Measurements from ENCODE around the gene RNASEH1. TPM values are rescaled to one million over a fixed set of nuclear protein-coding genes. Genes with fewer than 3 reads are reported as not detected.

RNASEH1 gene
- total and polyA plus RNA-seq, 2 of the 8 experiments (the other 6 are each of a cell fraction or from before 2014, with no cell fraction given) = 11.7 to 42.7 TPM

GRCh38 chr2:3543023-3543683 is 15.0 kb downstream of the RNASEH1 start (continued):
- no peak for TF ChIP-seq TAF7 (optimal IDR thresholded peaks at IDR 0.05; ENCODE audit: borderline replicate concordance, low read depth, low read length)
- no peak for TF ChIP-seq CHD2 (IDR thresholded peaks at IDR 0.05; ENCODE audit: low read length)
- no peak for TF ChIP-seq RNF2 (IDR thresholded peaks at IDR 0.05; ENCODE audit: borderline replicate concordance, low read depth, low read length, missing control alignments, poor library complexity, severe bottlenecking)
- TF ChIP-seq SIX5 (IDR thresholded peaks at IDR 0.05; ENCODE audit: low read depth, low read length) = no peak
- no peak for TF ChIP-seq ATF2 (IDR thresholded peaks at IDR 0.05; ENCODE audit: low read length)
- TF ChIP-seq, protein P1, sequence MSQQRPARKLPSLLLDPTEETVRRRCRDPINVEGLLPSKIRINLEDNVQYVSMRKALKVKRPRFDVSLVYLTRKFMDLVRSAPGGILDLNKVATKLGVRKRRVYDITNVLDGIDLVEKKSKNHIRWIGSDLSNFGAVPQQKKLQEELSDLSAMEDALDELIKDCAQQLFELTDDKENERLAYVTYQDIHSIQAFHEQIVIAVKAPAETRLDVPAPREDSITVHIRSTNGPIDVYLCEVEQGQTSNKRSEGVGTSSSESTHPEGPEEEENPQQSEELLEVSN (IDR thresholded peaks at IDR 0.05) = no peak

Measured in H1 (cell line).